Measurements from ENCODE around the gene PXDN.

PXDN gene

DNA sequence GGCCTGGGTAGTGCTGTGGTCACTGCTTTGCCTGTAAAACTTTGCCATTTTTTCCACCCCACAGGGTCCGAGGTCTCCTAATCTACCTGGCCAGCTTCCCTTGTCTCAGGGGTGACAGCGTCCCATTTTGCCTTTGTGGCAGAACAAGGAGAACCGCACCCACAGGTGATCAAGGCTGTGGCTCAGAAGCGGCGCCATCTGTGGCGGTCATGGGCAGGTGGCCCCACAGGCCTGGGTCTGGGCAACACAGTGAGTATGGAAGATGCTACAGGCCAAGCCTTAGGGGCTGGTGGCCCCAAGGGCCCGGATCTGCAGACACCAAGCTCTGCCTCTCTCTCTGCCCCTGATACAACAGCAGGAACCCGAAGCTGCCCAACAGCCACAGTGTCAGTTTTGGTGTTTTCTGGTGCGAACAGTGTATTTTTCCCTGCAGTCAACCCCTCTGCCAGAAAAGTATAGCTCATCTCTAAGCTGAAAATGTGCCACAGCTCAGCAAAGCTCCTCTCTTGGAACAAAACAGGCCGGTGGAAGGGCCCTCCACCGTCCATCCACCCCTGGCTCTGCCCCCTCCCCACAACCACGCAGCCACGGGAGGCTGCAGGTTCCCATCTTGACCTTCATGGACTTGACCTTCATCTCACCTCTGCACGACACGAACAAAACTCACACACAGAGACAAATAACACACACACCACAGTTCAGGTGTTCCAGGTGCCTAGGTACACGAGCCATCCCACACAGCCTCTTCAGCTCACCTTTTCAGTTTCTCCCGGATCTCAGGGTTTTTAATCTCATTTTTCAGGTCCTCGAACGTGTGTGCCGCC, 96.7 kb downstream of the PXDN start:
- DNase-seq (ENCODE audit: low spot score): no peak

- no peak for DNase-seq (ENCODE audit: low spot score)
These were observed 98.4 kb downstream of the PXDN start for GRCh38 chr2:1645761-1646476.

- DNase-seq (ENCODE audit: low spot score): no peak
These were observed 99.9 kb downstream of the PXDN start for GRCh38 chr2:1644427-1644826.

- no peak for DNase-seq (ENCODE audit: low spot score)
These were observed 101.2 kb downstream of the PXDN start for GRCh38 chr2:1642993-1643619.

DNA sequence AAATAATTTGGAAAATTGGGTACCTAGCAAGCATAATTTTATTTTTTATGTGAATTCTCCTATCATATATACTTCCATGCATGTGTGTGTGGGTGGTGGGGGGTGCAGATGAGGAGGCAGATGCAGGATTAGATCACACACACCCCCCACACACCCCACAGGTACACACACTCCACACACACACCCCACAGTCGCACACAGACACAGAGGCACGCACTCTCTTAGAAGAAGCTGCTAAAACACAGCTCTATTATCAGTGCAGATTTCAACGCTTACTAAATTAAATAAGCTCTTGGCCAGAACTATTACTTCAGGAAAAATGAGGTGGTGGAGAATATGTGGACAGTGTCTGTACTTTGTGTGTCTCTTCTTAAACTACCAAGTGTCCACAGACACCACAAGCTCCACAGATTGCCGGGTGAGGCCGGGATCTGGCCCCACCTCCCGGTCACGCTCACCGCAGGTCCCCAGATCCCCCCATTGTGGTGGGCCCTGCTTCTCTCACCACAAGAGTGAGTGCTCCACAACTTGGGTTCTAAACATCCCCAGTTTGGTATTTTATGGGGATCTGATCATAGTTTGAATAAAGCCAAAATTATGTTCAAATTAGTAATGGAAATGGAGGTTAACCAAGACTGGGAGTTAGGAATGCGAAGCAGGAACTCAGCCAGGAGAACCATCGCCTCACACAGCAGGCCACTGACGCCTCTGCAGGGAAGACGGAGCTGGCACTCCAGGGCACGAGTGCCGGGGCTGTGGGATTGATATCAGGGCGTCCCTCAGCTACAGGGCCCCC, 102.1 kb downstream of the PXDN start:
- no peak for DNase-seq (ENCODE audit: low spot score)

- DNase-seq (ENCODE audit: low spot score): no peak
These were observed 102.8 kb downstream of the PXDN start for GRCh38 chr2:1641523-1641922.

DNA sequence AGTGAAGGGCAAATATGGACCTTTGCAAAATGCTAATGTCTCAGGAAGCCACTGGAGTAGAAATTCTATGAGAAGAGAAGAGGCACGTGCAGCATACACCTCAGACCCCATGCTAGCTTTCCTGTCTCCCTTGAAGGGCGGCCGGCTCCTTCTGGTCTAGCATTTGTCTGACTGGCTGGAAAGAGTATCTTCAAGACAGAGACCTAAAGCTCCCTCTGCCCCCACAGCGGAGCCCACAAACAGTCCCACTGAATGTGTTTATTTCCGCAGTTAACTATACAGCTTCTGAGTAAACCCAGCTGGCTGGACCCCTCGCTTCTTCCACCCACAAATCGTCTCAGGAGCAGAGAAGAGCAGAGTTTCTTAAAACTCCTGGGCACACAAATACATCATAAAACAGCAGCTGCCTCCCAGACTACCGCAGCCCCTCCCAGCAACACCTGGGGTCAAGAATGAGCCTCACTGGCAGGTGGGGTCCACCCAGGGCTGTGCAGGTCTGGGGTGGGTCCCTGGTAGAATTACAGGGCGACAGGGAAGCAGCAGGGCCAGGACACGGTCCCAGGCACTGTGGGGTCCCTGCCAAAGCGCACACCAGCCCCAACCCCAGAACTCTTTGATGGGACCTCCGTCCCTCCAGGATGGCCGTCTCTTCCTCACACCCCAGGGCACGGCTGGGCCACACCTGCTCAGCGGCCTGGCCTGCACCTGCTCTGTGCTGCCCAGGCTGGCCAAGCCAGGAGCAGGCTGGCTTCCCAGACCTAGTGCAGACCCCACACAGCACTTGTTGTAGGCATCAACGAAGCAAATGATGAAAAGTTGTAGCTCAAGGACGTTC, 103.8 kb downstream of the PXDN start:
- no peak for DNase-seq (ENCODE audit: low spot score)

GRCh38 chr2:1639086-1639858, 105.0 kb downstream of the PXDN start:
- DNase-seq (ENCODE audit: low spot score): no peak

- no peak for DNase-seq (ENCODE audit: low spot score)
These were observed 105.9 kb downstream of the PXDN start for GRCh38 chr2:1638281-1638860.

- DNase-seq (ENCODE audit: low spot score): no peak
These were observed 107.4 kb downstream of the PXDN start for GRCh38 chr2:1636791-1637415.

- DNase-seq (ENCODE audit: low spot score): no peak
These were observed 108.5 kb downstream of the PXDN start for GRCh38 chr2:1635823-1636222.

GRCh38 chr2:1634681-1635341, 109.5 kb downstream of the PXDN start:
- no peak for DNase-seq (ENCODE audit: low spot score)

DNA sequence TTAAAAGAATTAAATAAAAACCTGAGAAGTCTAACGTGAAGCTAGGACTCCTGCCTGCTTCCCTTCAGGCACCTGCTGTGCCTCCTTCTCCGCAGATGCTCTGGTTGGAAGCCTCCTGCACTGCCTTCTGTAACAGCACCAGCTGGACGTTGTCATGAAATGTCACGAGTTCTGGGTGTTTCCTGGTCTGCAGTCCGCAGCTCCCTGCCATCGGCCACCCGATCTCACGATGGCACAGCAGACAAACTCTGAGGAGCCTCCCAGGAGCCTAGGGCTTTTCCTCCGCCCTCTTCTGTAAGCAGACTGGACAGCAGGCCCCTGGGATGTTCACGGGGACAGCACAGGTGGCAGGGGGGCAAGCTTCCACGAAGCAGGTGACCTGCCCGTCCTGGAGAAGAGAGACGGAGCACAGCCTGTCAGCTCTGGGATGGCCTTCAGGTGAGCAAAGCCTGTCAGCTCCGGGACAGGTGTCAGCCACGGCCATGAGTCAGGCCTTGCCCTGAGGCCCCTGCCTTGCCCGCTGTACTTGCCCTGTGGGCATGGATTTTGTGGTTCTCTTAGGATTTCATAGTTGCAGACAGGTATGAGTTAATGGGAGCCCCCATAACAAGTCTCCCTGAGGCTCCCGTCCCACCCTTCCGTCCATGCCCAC, 110.3 kb downstream of the PXDN start:
- DNase-seq (ENCODE audit: low spot score): no peak

DNA sequence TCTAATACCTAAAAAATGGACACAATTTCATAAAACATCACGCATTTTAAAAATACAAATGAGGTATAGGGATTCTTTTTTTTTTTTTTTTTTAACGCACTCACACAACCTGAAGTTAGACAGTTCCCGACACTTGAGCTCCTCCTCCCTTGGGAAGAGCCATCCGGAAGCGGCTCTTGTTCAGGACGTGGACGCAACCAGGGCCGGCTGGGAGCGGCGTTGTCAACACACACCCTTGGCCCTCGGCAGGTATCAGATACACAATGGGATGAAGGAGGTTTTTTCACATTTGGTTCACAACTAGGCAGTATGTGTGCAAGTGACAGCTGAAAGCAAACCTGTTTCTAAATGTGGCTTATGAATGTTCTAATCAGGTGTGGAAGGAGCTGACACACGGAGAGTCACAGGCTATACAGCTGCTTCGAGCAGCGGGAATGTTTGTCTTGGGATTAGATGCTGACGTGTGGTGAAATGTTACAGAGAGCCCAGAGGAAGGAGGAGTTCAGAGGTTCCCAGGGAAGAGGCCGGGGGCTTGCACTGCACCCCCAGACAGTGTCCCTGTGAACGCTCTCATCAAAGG, 111.1 kb downstream of the PXDN start:
- no peak for DNase-seq (ENCODE audit: low spot score)

DNA sequence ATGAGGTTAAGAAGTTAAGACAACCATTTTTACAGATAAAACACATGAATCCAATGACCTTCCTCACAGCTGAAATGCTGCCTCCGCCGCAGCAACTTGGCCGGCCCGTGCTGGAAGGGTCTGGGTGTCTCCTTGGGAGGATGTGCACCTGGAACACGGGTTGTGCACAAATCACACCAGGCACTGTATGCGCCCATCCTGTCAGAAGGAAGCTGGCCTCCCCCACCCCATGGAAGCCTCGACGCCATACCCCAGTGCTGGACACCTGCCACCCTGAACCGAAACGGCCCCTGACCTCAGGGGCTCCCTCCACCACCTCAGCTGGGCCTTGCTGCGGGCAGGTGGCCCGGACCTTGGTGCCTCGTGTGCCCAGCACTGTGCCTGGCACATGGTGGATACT, 111.8 kb downstream of the PXDN start:
- no peak for DNase-seq (ENCODE audit: low spot score)

DNA sequence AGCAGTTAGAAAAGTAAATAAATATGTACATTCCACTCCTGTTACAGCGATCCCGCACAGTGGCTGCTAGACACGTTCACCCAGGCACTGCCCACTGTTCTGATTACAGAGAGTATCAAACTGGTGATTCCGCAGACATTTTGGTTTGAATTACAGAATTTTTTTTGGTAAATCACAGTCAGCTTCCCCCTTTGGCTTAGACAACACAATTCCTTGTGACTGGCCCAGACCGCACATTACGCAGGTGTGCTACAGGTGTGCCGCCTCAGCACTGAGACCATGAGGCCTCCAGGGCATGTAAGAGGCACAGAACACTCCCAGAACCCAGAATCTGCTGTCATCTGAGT, 112.3 kb downstream of the PXDN start:
- no peak for DNase-seq (ENCODE audit: low spot score)

DNA sequence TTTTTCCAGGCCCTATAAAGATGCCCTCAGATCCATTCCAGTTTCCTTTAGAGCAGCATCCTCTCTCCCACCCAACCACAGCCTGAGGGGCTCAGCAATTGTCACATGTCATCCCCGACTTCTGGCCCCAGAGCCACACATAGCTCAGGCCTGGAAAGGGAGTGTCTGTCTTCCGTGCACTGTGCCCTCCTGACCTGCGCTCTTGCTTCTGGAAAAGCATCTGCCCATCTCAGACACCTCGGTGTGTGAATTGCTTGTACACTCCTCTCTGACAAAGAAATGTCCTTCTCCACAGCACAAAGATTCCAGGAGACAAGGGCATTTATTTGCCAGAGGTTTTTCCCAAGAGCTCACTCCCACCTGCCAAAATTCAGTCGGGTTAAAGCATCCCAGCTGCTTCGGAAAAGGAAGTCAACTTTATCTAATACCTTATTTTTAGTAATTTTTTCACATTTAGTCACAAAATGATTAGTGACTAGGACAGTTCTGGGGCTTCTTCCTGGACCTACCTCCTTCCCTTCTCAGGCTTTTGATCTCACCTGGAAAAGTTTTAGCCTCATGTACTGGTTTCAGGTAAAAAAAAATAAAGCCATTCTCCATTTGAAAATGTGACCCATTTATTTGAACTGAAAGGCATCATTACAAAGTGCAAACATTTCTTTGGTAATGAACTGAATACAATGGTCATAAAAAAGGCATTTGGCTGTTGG, 112.9 kb downstream of the PXDN start:
- no peak for DNase-seq (ENCODE audit: low spot score)

GRCh38 chr2:1628893-1629292, 115.4 kb downstream of the PXDN start:
- no peak for DNase-seq (ENCODE audit: low spot score)

Measured in kidney capillary endothelial cell (primary cell).